Measurements from ENCODE around the gene HPD.
"Not testable (repeated sequence)": the region's sequence is repeated elsewhere in the genome, so short reads cannot be mapped to it uniquely, and the experiment has no call there.

The HPD gene

DNA sequence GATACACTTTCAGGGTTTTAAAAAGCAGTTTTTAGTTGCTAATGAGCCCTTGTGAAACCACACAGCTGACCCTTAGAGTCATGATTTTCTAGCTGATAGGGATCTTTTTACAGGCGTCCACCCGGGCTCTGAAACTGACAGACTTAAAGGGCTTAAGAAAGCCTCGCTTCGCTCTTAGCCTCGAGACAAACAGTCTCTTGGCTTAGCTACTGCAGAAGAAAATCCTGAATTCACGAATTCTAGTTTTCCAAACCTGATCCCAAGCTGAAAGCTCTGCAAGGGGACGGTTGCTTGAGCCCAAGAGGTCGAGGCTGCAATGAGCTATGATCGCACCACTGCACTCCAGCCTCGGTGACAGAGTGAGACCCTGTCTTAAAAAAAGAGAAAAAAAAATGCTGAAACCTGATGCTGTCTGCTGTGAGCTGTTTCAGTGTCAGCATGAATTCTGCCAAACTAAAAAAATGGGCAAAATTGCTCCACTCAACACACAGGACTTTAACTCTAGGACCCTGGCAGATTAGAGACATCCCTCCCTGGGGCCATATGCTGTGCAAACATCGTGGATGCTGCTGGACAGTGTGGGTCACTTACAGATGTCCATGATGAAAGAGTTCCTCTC, 3.1 kb upstream of the HPD start:
- no peak for DNase-seq

DNA sequence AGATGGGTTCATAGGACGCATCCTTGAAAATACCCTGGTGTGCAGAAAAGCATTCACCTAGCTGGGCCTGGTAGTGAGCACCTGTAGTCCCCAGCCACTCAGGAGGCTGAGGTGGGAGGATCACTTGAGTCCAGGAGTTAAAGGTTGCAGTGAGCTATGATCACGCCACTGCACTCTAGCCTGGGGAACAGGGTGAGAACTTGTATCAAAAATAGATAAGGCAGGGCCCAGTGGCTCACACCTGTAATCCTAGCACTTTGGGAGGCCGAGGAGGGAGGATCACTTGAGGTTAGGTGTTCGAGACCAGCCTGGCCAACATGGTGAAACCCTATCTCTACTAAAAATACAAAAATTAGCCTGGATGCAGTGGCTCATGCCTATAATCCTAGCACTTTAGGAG, 2.0 kb upstream of the HPD start:
- not testable (repeated sequence) for DNase-seq

- no peak for DNase-seq
Observed at GRCh38 chr12:121860257-121860656, 1.6 kb upstream of the HPD start.

GRCh38 chr12:121858318-121858661, 369 bp downstream of the HPD start:
- DNase-seq, result no peak

DNA sequence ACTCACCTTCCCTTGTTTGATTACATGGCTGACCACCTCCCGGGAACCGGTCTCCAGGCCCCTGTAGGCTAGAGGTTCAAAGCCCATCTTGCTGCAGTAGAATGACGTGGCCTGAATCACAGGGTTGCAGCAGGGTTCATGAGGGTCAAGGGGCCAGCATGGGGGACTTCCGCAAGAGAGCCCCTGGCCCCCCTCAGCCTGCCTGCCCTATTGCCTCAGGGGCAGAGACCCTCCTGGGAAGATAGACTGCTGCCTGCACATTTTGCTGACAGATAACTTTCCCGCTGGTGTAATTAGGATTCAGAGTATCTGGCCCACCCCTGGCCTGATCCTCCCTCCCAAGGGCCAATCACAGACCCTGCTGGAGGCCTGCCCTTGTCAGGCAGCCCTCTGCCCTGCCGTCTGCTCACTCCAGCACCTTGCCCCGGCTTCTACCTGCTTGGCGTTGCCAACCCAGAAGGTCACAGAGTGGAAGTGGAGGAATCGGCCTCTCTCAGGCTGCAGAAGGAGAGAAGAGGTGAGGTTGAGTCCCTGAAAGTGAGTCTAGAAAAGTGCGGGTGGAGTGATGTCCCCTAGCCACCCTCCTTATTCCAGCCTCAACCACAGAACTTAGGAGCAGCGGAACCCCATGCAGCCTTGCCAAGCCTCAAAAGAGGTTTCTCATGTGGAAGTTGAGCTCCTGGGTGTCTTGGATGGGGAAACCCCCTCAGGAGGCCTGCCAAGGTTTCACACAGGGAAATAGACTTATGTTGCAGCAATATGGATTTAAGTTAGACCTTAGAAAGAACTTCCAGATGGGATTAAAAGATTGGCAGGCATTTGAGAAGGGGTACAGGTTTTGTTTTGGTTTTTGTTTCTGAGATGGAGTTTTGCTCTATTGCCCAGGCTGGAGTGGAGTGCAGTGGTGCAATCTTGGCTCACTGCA, 1.1 kb downstream of the HPD start:
- DNase-seq, result no peak

- DNase-seq, result not testable (repeated sequence)
Observed at GRCh38 chr12:121852392-121852791, 6.3 kb downstream of the HPD start.

GRCh38 chr12:121849665-121850064, 9.0 kb downstream of the HPD start:
- DNase-seq, result no peak

- DNase-seq, result no peak
Observed at GRCh38 chr12:121849211-121849610, 9.4 kb downstream of the HPD start.

GRCh38 chr12:121845701-121846100, 13.0 kb downstream of the HPD start:
- DNase-seq, result no peak

GRCh38 chr12:121843236-121843982, 15.2 kb downstream of the HPD start:
- no peak for DNase-seq

GRCh38 chr12:121839993-121840761, 18.5 kb downstream of the HPD start:
- no peak for DNase-seq

GRCh38 chr12:121839106-121839992, 19.3 kb downstream of the HPD start:
- DNase-seq, result peak; percentile 100

GRCh38 chr12:121838126-121838525, 20.5 kb downstream of the HPD start:
- no peak for DNase-seq

- DNase-seq, result no peak
Observed at GRCh38 chr12:121837680-121838079, 21.0 kb downstream of the HPD start.

DNA sequence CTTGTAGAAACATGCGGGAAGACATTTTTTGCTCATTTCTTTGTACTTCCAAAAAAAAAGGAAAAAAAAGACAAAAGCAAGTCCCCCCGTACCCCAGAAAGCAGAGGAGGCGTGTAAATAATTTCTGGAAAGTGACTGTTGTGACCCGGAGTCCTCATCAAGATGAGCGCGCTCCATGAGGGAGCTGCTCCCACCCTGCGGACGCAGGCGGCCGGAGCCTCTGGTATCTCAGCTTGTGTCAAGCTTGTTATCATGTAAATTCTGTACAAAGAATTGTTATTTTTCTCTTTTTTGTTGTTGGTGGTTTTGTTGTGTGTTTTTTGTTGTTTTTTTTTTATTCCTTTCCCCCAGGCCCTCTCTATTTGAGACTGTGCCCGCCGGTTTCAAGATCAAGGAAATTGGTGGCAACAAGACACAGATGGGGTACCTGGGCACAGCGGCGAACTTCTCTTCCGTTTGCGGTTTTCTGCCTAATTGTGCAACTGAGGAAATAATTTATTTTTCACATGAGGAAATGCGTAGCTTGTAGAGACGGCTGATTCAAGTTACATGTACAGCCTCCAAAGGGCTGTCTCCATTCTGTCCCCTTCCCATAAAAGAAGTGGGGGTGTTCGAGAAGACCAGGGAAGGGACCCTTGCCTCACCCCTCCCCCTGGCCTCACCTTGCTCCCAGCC, 27.0 kb downstream of the HPD start:
- DNase-seq, result no peak

GRCh38 chr12:121830588-121831265, 27.9 kb downstream of the HPD start:
- no peak for DNase-seq

DNA sequence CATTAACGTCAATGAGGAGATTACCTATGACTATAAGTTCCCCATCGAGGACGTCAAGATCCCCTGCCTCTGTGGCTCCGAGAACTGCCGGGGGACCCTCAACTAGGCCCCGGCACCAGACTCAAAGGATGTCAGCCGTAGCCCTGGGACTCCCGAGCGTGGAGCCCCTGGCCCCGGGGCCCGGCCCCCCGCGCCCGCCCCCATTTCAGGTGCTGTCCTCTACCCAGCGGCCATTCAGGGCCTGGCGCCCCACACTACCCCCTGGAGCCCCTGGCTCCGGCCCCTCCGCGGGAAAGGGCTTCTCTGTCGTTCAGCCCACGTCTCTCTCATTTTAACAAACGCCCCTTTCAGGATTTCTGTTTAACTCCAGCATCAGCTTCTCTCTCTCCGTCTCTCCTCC, 28.5 kb downstream of the HPD start:
- DNase-seq, result no peak

GRCh38 chr12:121829250-121829918, 29.3 kb downstream of the HPD start:
- no peak for DNase-seq

GRCh38 chr12:121828826-121829225, 29.8 kb downstream of the HPD start:
- no peak for DNase-seq

GRCh38 chr12:121828306-121828705, 30.4 kb downstream of the HPD start:
- DNase-seq, result no peak

All from activated CD8-positive, alpha-beta memory T cell treated with anti-CD3 and anti-CD28 coated beads, Interleukin-2, amount 50 U/mL, for 4 hours (primary cell).